Peyer's patch (tissue), 4 donors: ENCODE data around the gene EIF6.

ENCODE experiments used
- CTCF ChIP-seq, 6 experiments: fragments of 450-650 bp in 4 of 6; fragments of 200-600 bp in 2 of 6; sonication (generic) in 1 of 6; IDR thresholded peaks; one replicate each; pipeline ENCODE4 v1.5.1; 2017 to 2019; ENCODE audit warnings: antibody characterized with exemption in 6 of 6, mild to moderate bottlenecking in 3 of 6, moderate library complexity in 1 of 6
- POLR2A ChIP-seq, 2 donors: fragments of 450-650 bp; IDR thresholded peaks; one replicate each; pipeline ENCODE4 v1.5.1; 2017; ENCODE audit warnings: antibody characterized with exemption in 2 of 2, mild to moderate bottlenecking in 2 of 2, moderate library complexity in 2 of 2

- TF ChIP-seq CTCF (IDR thresholded peaks at IDR 0.05) (no peak), POLR2A (IDR thresholded peaks at IDR 0.05) (no peak)
Observed at GRCh38 chr20:35311409-35311808, 26.8 kb upstream of the EIF6 start.
